Esophagus mucosa (tissue), 1 donor: ENCODE results near the gene NDUFA11. TPM values are rescaled to one million over a fixed set of nuclear protein-coding genes. Genes with fewer than 3 reads are reported as not detected.
"Not testable (repeated sequence)": the region's sequence is repeated elsewhere in the genome, so short reads cannot be mapped to it uniquely, and the experiment has no call there.

Source experiments
- ATAC-seq: fragments of 200-7000 bp; cut with Tn5 transposase; one replicate; pipeline ENCODE4 v1.9.1; 2020
- total RNA-seq: library from RNA; stranded (reverse); gene quantifications from one replicate; pipeline ENCODE4 v1.2.4, GENCODE V29; 2023
- donor health status: DM: yes; HTN: yes; CAD: no.

Gene NDUFA11
- total RNA-seq, 1 donor from 2014 or later = 217 TPM

- ATAC-seq = not testable (repeated sequence)
Observed at GRCh38 chr19:5854121-5854520, 49.5 kb downstream of the NDUFA11 start.

GRCh38 chr19:5851302-5851701, 52.3 kb downstream of the NDUFA11 start, which contains the start of gene FUT3:
Gene FUT3 (minus strand): TSS chr19:5851449.
- peak; percentile 97 for ATAC-seq

GRCh38 chr19:5850743-5851293, 52.8 kb downstream of the NDUFA11 start:
- peak; percentile 66 for ATAC-seq

- ATAC-seq = peak; percentile 64
Observed at GRCh38 chr19:5850189-5850588, 53.4 kb downstream of the NDUFA11 start.

GRCh38 chr19:5848621-5849020, 55.0 kb downstream of the NDUFA11 start:
- not testable (repeated sequence) for ATAC-seq

- ATAC-seq = not testable (repeated sequence)
Observed at GRCh38 chr19:5847846-5848245, 55.7 kb downstream of the NDUFA11 start.

Other genes starting within 250 kb of the NDUFA11 start
- 59.1 TPM for gene MICOS13, start 223.3 kb downstream of the NDUFA11 start, total RNA-seq
- gene HSD11B1L, start 222.8 kb downstream of the NDUFA11 start, total RNA-seq = 1.1 TPM
- gene RPL36, start 213.5 kb downstream of the NDUFA11 start, total RNA-seq = 1,080 TPM
- gene LONP1, start 183.6 kb downstream of the NDUFA11 start, total RNA-seq = 47.1 TPM
- not detected for gene CATSPERD, start 183.2 kb downstream of the NDUFA11 start, total RNA-seq
- gene PRR22, start 119.0 kb downstream of the NDUFA11 start, total RNA-seq = 1.8 TPM
- 24.2 TPM for gene DUS3L, start 112.6 kb downstream of the NDUFA11 start, total RNA-seq
- 2.7 TPM for gene NRTN, start 98.7 kb downstream of the NDUFA11 start, total RNA-seq
- 56.9 TPM for gene FUT6, start 64.1 kb downstream of the NDUFA11 start, total RNA-seq
- 104 TPM for gene FUT3, start 52.3 kb downstream of the NDUFA11 start, total RNA-seq
- gene FUT5, start 33.2 kb downstream of the NDUFA11 start, total RNA-seq = not detected
- 4.1 TPM for gene VMAC, start 1.1 kb upstream of the NDUFA11 start, total RNA-seq
- gene CAPS, start 10.5 kb upstream of the NDUFA11 start, total RNA-seq = 2.7 TPM
- gene RANBP3, start 74.3 kb upstream of the NDUFA11 start, total RNA-seq = 49.6 TPM
- gene RFX2, start 206.7 kb upstream of the NDUFA11 start, total RNA-seq = 4.5 TPM
- not detected for gene ACSBG2, start 231.9 kb upstream of the NDUFA11 start, total RNA-seq